GM12892 (cell line): ENCODE data around the gene CAPN5.

Source experiments
- DNase-seq: peaks from one replicate; pipeline ENCODE4 v3.0.0; 2011; ENCODE audit not compliant: insufficient read length
- FAIRE-seq: peaks from 2 replicates; lab custom pipeline; 2011; peaks lifted over from hg19 to GRCh38; lab: Jason Lieb, UNC
- POLR2A ChIP-seq: IDR thresholded peaks from 2 replicates; pipeline ENCODE4 v1.6.1; 2011; ENCODE audit warnings: low read depth, low read length, control low read depth
- POLR2AphosphoS5 ChIP-seq: IDR thresholded peaks from 2 replicates; pipeline ENCODE4 v1.6.1; 2011; ENCODE audit warnings: low read depth, low read length, control low read depth
- TAF1 ChIP-seq: IDR thresholded peaks from 2 replicates; pipeline ENCODE4 v1.6.1; 2011; ENCODE audit warnings: low read depth, mild to moderate bottlenecking, control low read depth, low read length, borderline replicate concordance

Gene CAPN5

GRCh38 chr11:77144857-77145428 is 78.2 kb downstream of the CAPN5 start:
- TF ChIP-seq POLR2A (no peak), POLR2AphosphoS5 (no peak), TAF1 (no peak)
- no peak for DNase-seq
- no peak for FAIRE-seq

GRCh38 chr11:77146261-77147035 is 79.7 kb downstream of the CAPN5 start:
- DNase-seq (no peak), FAIRE-seq (no peak)
- TF ChIP-seq POLR2AphosphoS5 (no peak), POLR2A (no peak), TAF1 (no peak)

GRCh38 chr11:77147036-77147315 is 80.2 kb downstream of the CAPN5 start:
- FAIRE-seq, result no peak
- no peak for DNase-seq
- no peak for TF ChIP-seq POLR2A
- no peak for TF ChIP-seq TAF1
- TF ChIP-seq POLR2AphosphoS5, result no peak

GRCh38 chr11:77147668-77148321 is 81.0 kb downstream of the CAPN5 start:
- FAIRE-seq (peak; percentile 80), DNase-seq (peak; percentile 43)
- TF ChIP-seq POLR2A (no peak), TAF1 (no peak), POLR2AphosphoS5 (no peak)

GRCh38 chr11:77148963-77149715 is 82.4 kb downstream of the CAPN5 start:
- no peak for DNase-seq
- TF ChIP-seq TAF1, result no peak
- TF ChIP-seq POLR2AphosphoS5, result no peak
- no peak for TF ChIP-seq POLR2A
- no peak for FAIRE-seq

- DNase-seq (no peak), FAIRE-seq (no peak)
- TF ChIP-seq TAF1 (no peak), POLR2AphosphoS5 (no peak), POLR2A (no peak)
Observed at GRCh38 chr11:77149716-77150392, 83.1 kb downstream of the CAPN5 start.

GRCh38 chr11:77150836-77151235 is 84.1 kb downstream of the CAPN5 start:
- no peak for DNase-seq
- TF ChIP-seq POLR2AphosphoS5 (no peak), POLR2A (no peak), TAF1 (no peak)
- no peak for FAIRE-seq

GRCh38 chr11:77151804-77152509 is 85.2 kb downstream of the CAPN5 start:
- DNase-seq (no peak), FAIRE-seq (peak; percentile 69)
- TF ChIP-seq TAF1, result no peak

- TF ChIP-seq POLR2A (no peak), POLR2AphosphoS5 (no peak), TAF1 (no peak)
- DNase-seq (no peak), FAIRE-seq (no peak)
Observed at GRCh38 chr11:77152846-77153245, 86.1 kb downstream of the CAPN5 start.

- FAIRE-seq (no peak), DNase-seq (no peak)
- no peak for TF ChIP-seq POLR2AphosphoS5
- no peak for TF ChIP-seq POLR2A
- no peak for TF ChIP-seq TAF1
Observed at GRCh38 chr11:77153276-77154185, 86.8 kb downstream of the CAPN5 start.
